ENCODE results near the gene CARMIL1.

Gene CARMIL1

GRCh38 chr6:25504661-25505060 is 225.5 kb downstream of the CARMIL1 start:
- no peak for TF ChIP-seq CTCF (IDR thresholded peaks at IDR 0.05)

GRCh38 chr6:25506020-25506419 is 226.8 kb downstream of the CARMIL1 start:
- no peak for TF ChIP-seq CTCF (IDR thresholded peaks at IDR 0.05)

GRCh38 chr6:25508051-25508450 is 228.9 kb downstream of the CARMIL1 start:
- TF ChIP-seq CTCF (IDR thresholded peaks at IDR 0.05) = no peak

GRCh38 chr6:25511376-25511775 is 232.2 kb downstream of the CARMIL1 start:
- TF ChIP-seq CTCF (IDR thresholded peaks at IDR 0.05) = no peak

- TF ChIP-seq CTCF (IDR thresholded peaks at IDR 0.05) = no peak
Observed at GRCh38 chr6:25512560-25512959, 233.4 kb downstream of the CARMIL1 start.

GRCh38 chr6:25519856-25520255 is 240.7 kb downstream of the CARMIL1 start:
- TF ChIP-seq CTCF (IDR thresholded peaks at IDR 0.05) = no peak

GRCh38 chr6:25524542-25524941 is 245.4 kb downstream of the CARMIL1 start:
- no peak for TF ChIP-seq CTCF (IDR thresholded peaks at IDR 0.05)

- no peak for TF ChIP-seq CTCF (IDR thresholded peaks at IDR 0.05)
Observed at GRCh38 chr6:25525078-25525477, 245.9 kb downstream of the CARMIL1 start.
